CD4-positive, alpha-beta T cell treated with Interferon alpha-2 for 1 hour (primary cell): Measurements from ENCODE around the gene TTLL5.
A peak's percentile ranks its signal among the peaks of the same experiment; 100 is the strongest.

Source experiments
- DNase-seq, 2 donors: peaks; one replicate each; pipeline ENCODE4 v3.0.0-alpha.2; 2020 to 2022

TTLL5 gene

DNA sequence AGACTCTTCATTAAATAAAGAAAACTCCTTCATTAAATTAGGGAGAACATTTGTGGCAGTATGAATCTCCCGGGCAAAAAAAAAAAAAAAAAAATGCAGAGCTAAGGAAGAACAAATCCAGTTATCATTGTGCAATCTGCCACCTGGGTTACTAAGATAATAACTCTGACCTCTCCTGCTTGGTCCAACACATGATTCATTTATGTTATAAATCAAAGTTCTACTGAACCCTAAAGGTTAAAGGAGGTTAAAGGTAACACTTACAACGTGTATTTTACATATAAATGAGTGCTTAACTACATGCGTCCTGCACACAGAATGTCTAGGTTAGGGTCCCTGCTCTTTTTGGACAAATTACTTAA lies 316.5 kb downstream of the TTLL5 start:
- DNase-seq: no peak

DNA sequence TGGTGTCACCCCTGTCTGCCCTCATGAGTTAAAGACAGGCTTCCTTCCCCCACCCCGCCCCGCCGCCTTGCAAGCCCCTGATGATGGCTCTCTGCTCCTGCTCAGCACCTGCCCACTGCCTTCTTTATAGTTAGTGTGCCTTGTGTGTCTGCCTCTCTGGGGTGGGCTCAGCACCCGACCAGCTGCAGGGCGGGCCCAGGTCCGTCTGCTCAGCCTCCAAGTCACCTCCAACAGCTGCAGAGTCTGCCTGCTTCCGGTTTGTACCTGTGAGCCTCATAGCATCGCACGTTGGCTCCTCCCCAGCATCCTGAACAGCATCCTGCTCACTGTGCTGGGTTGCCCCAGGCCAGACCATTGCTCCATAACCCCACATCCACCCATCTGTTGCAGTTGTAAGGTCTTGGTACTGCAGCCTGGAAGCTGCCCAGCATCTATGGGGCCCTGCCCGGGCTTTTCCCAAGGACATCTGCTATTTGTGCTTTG lies 317.2 kb downstream of the TTLL5 start:
- DNase-seq: peak; percentile 8 to 33

DNA sequence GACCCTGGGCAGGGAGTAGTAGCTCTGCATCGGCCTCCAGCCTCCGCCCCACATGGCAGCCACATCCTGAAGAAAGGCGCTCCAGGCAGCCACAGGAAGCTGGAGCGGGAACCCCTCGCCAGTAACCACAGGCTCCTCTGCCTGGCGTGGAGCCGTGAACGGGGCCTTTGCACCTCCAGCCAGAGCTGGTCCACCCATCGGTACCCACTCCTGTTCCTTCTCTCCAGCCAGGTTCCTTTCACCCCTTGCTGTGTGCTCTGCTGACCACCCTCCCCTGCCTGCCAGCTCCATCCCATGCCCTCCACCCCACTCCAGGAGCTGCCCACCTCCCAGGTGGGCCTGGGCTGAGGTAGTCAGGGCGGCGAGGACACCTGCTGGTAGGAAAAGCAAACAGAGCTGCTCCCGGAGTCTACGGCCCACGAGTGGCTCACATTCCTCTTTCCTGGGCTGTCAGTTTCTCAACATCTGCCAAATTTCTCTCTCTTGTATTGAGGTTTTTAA lies 318.1 kb downstream of the TTLL5 start:
- peak; percentile 10 for DNase-seq

DNA sequence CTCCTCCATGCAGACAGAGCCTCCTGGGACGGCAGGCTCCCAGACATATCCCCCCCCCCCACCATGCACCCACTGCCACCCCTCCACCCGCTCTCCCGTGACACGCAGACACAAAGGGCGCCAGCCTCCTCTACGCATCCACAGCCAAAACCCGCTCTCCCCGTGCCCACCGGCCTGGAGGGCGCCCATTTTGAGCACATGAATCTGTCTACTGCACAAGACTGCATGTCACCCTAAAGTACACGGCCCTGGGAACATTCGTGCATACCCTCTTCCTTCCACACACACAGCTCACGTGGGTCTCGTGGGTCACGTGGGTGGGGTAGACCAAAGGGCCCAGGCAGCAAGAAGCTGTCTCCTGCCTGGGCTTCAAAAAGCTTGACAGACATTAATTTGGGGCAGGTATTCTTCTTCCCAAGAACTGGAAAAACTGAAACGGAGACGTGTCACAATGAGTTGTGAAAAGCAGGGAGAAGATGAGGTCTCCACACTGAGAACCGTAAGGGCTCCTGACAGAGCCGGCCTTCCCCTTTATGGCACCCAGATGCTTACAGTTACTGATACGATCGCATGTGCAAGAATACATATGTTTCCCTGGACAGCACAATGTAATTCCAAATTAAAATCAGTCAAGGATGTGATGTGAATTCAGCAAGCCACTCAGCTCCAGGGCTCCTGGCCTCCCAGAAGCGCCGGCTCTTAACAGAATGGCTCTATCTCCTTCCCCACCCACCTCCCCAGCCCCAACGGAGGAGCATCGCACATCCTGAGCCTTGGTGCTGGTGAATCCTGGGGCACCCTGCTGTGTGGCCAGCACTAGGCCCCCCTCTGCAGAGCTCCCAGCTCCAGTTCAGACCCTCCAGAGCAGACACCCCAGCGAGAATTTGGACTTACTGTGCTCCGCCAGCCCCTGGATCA lies 318.9 kb downstream of the TTLL5 start:
- DNase-seq: no peak

DNA sequence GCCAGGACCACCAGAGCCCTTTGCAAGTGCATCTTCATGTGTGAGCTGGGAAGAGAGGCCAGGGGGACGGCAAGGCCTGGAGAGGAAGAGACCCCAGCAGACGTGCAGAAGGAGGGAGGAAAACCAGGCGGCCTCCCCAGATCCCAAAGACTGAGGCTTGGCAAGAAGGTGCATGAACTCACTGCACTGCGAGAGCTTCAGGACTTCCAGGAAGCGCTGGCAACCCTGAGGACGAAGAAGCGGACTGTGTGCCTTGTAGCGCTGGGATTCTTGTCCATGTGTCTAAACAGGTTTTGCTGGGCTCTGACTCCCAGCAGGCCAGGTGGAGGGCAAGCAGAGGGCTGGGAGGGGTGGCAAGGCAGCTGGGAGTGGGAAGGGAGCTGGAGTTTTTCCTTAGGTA lies 319.8 kb downstream of the TTLL5 start:
- DNase-seq: no peak

DNA sequence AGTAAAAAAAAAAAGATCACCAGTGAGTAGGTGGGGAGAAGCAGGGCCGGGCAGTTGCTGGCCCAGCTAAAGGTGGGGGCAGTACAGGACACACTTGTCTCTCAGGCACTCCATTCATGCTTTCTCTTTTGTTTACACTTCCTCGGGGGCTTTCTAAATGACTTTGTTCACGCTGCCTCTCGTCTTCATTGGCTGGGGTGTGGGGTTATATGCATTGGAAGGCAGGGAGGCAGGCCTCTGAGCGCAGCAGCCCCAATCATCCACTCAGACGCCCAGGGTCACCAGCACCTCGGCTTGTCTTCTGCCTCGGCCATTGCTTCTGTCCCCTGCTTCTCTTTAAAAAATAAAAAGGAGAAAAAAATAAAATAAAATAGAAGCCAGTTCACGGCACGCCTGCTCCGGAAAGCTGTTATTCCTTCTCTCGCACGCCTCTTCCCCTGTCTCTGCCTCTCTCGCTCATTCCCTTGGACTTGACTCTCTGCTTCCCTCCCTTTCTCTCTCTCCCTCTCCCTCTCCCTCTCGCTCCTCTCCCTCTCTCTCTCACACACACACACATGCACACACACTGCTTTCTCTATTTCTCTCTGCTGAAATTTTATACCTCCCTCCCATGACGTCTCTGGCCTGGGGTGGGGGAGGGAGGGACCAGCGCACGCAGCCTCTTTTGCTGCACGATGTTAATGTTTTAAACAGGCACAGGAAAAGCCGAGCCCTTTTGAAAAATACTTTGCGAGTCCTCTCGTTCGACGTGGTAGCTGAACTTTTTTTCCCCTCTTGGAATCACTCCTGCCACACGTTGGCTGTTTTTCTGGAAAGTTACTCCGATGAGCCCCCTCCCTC lies 320.6 kb downstream of the TTLL5 start, which contains the start of gene TGFB3:
Gene TGFB3 (minus strand): TSS at position 570 of the 840 bp plus-strand sequence. CDS start 1,102 bp downstream, outside the sequence.
- peak; percentile 68 to 77 for DNase-seq

DNA sequence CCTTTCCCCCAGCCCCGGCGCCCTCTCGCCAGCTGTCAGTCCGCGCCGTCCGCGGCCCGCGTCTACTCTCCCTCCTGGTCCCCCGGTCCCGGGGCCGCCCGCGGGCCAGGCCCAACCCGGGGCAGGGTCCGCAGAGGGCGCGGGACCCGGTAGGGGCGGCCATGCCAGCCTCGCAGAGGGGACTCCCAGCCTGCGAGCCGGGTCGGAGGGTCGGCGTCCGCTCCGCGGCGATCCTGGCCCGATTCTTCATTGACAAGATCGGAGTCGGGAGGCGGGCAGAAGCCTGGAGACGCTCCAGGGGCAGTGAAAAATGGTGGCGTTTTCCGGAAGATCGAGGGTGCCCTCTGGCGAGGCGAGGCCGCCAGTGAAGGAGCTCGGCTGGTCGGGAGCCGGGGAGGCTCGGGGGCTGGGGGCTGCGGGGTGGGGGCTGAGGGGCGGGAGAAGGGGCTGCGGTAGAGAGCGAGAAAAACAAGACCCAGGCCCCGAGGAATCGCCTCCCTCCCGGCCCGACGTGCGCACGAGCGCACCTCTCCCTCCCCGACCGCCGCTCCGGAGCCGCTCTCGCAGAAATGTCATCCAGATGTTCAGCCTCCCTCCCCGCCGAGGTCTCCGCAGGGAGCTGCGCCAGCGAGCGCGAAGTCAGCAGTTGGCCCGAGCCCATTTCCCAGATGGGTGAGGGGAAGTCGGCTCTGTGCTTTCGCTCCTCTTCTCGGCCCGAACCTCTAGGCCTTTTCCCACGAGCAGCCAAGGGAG lies 321.4 kb downstream of the TTLL5 start:
- peak; percentile 76 to 83 for DNase-seq

DNA sequence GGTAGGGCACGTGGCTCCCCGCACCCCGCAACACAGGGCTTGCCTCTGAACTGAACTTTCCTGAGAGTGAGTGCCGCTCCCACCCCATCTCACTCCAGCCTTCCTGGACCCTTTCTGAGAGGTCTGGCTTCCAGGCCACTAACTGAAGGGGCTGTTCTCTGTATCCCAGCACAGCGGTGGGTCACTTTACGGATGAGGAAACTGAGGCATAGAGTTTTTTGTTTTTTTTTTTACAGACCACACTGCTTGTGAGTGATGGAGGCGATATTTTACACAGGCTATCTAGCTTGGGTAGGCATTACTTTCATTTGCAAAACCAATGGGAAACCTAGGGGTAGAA lies 321.9 kb downstream of the TTLL5 start:
- no peak for DNase-seq

DNA sequence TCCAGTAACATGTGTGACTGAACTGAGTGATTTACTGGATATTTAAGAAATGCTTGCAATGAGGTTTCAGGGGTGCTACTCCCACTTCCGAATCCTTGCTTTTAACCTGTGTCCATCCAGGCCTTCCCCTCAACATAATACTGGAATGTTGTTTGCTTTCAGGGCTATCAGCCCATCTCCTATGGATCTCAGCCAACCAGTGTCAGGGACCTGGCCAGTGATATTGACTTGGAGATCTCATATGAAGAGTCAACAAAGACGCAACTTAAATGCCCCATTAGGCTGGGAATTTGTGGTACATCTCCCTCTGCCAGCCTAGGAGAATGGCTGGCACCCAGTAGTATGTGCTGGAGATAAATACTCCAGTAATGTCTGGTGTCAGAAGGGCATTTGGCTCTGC lies 323.6 kb downstream of the TTLL5 start:
- no peak for DNase-seq

- DNase-seq: peak; percentile 89 to 91
Measured at GRCh38 chr14:75985618-75986438, 324.8 kb downstream of the TTLL5 start, which contains the start of gene IFT43. Gene IFT43 (plus strand): TSS chr14:75985763. CDS start chr14:75985787, 24 bp downstream.

DNA sequence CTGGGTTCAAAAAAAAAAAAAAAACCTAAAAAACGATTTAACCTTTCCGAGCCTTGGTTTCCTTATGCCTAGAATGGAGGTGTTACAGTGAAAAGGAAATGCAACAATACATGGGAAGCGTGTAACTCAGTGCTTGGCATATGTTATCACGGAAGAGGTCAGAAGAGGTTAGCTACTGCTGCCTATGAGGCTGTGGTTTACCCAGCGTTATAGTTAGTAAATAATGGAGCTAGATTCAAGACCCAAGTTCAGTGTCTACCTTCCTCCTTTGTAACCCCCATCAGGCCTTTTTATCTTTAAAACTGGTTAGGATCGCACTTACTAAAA lies 325.4 kb downstream of the TTLL5 start:
- no peak for DNase-seq

DNA sequence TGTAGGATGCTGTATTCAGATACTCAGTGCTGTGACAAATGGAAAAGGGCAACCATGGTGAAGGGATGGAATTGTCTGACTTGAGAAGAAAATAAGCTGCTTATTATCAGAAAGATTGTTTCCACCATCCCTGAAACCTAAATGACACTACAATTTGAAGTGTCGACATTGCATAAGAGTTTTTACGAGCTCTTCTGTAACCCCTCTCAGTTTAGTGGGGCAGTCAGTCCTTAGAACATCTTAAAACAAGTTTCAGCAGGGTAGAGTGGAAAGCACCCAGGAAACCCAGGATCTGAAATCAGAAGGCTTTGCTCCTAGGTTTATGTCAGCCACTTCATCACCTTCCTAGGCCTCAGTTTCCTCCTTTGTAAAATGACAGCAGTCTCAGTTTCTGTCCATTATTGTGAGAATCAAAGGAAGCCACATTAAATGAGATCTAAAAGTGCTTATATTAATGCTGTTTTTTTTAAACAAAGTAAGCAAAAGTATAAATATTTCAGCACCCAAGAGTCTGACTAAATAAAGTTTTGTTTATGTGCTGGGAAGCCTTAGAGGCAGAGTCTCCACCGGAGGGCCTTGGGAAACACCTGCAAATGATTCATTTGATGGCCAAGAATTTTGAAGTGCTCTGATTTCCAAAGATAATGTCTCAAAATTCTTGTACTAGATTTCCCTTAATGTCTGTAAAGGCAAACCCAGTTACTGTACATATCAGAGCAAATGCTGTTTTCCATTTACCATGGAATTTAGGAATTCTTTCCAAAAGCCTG lies 326.3 kb downstream of the TTLL5 start:
- no peak for DNase-seq

- no peak for DNase-seq
Measured at GRCh38 chr14:75989134-75989533, 328.1 kb downstream of the TTLL5 start.

GRCh38 chr14:75990297-75990696 lies 329.3 kb downstream of the TTLL5 start:
- DNase-seq: no peak

DNA sequence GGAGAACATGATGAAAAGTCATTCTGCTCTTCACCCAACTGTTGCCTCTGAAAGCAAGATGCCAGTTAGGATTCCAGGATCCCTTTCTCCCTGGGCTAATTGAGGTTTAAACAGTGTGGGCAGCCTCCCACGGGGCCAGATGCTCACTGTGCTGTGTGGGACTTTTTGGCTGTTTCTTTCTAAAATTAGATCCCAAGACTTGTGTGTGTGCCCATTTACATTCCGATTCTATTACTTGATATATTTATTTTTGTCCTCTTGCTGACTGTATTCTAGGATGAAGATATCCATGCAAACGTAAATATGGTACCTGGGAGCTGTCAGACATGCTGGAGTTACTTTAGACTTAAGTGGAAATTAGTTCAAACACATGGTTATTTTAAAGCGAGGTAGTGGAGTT lies 330.7 kb downstream of the TTLL5 start:
- no peak for DNase-seq

GRCh38 chr14:75993567-75994041 lies 332.6 kb downstream of the TTLL5 start:
- no peak for DNase-seq

DNA sequence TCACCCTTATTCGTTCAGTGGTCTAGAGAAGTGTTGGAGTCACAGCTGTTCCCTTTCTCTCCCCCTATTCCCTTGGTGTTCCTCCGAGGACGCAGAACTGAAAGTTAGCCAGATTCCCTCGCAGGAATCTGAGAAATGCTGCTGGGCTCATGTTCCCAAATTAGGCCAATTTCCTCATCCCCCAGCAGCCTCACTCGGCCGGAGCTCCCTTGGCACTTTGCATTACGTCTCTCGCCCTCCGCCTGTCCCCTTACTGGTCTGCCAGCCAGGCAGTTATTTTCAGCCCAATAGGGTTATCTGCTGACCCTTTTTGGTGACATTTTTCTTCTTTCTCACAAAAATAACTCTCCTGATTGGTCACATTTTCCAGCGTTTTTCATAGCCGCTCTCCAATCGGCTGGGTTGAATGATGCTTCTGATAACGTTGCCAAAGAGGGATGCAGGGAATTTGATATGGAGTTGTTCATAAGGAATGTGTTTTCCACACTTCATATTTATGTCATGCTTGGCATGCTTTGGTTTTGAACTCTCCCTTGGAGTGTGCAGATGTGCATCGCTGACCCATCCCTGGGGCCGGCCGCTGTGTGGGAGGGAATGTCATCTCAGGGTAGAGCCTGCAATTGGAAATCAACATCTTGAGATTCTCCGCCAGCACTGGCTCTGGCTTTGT lies 334.5 kb downstream of the TTLL5 start:
- no peak for DNase-seq

GRCh38 chr14:75996488-75996887 lies 335.4 kb downstream of the TTLL5 start:
- DNase-seq: no peak

- no peak for DNase-seq
Measured at GRCh38 chr14:75999511-76000190, 338.6 kb downstream of the TTLL5 start.

GRCh38 chr14:76002383-76002782 lies 341.3 kb downstream of the TTLL5 start:
- no peak for DNase-seq
